ENCODE results near the gene POLR1D.

The POLR1D gene

DNA sequence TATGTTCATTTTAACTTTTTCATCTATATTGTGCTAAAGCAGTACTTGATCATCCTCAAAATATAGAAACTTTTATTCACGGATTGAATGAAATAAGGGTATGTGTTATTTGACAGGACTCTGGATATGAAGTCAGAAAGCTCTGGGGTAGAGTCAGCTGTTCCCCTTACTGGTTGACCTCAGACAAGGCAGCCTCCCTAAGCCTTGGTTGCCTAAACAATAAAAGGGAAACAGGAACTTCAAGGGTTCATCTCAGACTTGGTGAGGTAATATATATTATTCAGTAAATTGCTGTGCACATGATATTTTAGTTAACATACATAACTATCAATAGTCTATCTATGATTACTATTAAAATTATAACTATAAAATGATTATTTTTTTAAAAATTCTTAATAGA lies 13.6 kb downstream of the POLR1D start:
- peak; percentile 44 for DNase-seq
- in situ Hi-C loops (cut with MboI; ENCODE audit: low pct_unique_long_range_greater_than_20kb, low sequenced_read_pairs), result no loop called here

GRCh38 chr13:27636589-27637288 lies 15.0 kb downstream of the POLR1D start:
- DNase-seq, result no peak
- in situ Hi-C loops (cut with MboI; ENCODE audit: low pct_unique_long_range_greater_than_20kb, low sequenced_read_pairs), result no loop called here

DNA sequence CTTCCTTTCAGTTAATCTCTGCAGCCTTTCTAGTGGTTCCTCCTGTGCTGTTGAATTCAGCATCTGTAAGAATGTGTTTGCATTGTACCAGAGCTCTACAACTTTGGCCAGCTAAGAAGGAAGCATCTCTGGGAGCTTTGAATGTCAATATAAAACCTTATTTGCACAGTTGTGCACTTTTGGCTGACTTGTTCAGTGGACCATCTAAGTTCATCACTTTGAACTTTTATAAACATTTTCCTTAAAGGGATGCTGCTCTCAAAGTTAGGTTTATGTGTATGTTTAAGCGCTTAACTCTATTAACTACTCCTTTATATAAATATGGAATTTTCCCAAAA lies 15.6 kb downstream of the POLR1D start:
- no peak for DNase-seq
- in situ Hi-C loops (cut with MboI; ENCODE audit: low pct_unique_long_range_greater_than_20kb, low sequenced_read_pairs), result no loop called here

GRCh38 chr13:27638001-27638400 lies 16.3 kb downstream of the POLR1D start:
- in situ Hi-C loops (cut with MboI; ENCODE audit: low pct_unique_long_range_greater_than_20kb, low sequenced_read_pairs), result no loop called here
- no peak for DNase-seq

DNA sequence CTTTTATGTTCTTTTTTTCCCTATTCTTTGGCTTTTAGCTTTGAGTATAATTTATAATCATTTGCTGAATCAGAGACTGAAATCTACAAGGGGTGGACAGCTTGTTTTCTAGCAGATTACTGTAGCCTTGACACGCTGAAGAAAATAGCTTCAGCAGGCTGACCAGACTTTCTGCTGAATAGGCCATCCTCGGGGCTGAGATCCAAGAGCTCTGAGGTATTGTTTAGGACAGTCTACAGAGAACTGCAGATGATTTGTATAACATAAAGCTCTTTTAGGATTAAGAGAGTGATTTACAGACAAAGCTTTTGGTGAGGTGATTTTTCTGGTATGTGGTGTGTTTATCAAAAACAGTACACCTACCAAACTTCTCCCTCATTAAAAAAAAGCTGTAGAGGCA lies 16.8 kb downstream of the POLR1D start:
- in situ Hi-C loops (cut with MboI; ENCODE audit: low pct_unique_long_range_greater_than_20kb, low sequenced_read_pairs), result no loop called here
- no peak for DNase-seq

DNA sequence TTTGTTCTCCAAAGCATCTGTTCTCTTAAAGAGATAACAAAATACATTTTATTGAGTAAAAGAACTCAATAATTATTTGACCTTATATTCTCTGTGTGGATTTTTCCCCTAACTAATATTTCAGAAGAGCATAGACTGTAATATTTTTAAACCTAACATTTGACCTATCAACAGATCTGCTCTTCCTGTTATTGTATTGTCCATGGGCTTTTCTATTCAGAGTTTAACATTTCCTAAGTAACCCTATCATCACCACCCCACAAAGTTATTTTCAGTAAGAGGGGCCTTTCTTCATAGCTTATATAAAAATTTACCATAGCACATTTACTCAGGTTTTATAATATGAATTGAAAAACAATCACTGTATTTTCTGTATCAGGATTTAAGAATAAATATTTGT lies 17.5 kb downstream of the POLR1D start:
- in situ Hi-C loops (cut with MboI; ENCODE audit: low pct_unique_long_range_greater_than_20kb, low sequenced_read_pairs), result no loop called here
- DNase-seq, result no peak

DNA sequence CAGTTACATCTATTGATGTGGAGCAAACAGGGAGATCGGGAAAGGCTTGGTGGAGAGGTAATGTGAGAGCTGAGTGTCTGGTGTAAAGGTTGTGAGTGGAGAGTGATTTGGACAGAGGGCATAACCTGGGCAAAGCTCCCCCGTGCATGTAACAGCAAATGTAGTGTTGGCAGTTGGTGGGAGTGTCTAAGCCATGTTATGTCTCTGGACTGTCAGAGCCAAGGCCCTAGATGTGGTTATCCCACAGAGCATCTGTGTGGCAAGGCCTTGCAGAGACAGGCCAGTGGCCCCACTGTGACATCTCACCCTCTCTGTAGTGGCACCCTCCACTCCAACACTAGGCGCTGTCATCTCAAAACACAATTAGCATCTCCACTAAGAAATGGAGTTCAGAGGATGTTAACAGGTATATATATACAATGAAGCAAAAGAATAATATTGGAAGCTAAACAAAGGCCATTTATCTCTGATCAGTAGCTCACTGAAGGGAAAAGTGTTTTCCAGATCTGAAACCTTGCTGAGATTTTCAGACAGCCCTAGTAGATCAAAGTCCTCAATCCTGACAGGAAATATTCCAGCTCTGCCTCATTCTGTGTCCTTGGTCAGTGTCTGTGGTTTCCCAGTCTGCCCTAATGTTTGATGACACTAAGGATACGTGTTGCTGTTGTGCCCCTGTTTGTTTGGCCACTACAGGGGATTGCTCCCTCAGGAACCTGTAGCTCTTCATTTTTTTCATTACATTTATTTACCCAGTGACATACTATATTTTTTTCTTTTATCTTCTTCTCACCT lies 20.2 kb downstream of the POLR1D start:
- in situ Hi-C loops (cut with MboI; ENCODE audit: low pct_unique_long_range_greater_than_20kb, low sequenced_read_pairs), result no loop called here
- no peak for DNase-seq

GRCh38 chr13:27643334-27644132 lies 21.8 kb downstream of the POLR1D start:
- no peak for DNase-seq
- in situ Hi-C loops (cut with MboI; ENCODE audit: low pct_unique_long_range_greater_than_20kb, low sequenced_read_pairs), result no loop called here

DNA sequence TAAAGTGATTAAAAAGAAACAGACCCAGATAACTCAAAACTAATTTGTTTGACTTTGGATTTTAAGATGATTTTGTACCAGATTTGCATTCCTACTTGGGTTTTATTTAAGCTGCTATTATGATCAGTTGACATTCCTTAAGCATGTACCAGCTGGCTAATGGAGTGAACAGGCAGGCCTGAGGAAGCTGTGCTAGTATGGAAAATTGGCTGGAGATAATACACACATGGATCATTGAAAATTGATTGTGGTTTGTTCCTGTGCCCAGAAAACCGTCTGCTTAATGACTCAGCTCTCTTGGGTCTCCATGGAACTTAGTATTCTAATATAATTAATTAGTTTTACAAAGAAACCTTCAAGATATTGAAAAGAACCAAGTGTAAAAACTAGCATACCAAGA lies 22.6 kb downstream of the POLR1D start:
- DNase-seq, result no peak
- in situ Hi-C loops (cut with MboI; ENCODE audit: low pct_unique_long_range_greater_than_20kb, low sequenced_read_pairs), result no loop called here

DNA sequence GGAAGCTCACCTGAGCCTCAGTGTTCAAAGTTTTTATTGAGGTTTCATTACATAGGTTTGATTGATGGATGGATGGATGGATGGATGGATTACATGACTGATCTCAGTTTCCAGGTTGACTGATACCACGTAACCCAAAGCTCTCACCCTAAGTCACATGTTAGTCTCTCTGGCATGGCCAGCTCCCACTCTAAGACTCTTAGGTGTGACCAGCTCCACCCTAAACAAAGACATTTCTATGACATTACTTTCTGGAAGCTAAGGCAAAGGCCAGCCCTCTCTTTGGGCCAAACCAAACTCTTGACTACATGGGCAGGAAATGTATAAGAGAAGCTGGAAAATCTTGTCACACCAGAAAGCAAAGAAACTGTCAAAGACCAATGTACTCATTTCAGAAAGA lies 28.6 kb downstream of the POLR1D start:
- no peak for DNase-seq
- in situ Hi-C loops (cut with MboI; ENCODE audit: low pct_unique_long_range_greater_than_20kb, low sequenced_read_pairs), result no loop called here

DNA sequence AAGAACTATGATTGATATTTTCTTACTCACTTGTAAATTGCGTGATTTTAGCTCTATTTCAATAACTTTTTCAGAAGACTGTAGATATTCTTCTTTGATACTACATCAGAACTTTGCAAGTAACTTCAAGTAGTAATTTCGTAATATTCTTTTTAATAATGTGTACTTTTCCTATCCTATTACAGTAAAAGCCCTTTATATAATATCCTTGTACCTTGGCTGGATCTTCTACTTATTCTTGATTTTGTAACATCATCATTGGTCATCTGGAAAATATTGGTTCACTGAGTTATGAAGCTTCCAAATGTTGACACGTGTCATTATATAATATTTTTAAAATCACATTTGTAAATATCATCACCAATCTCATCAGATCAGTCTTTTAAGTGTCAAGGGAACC lies 32.4 kb downstream of the POLR1D start:
- DNase-seq, result no peak
- in situ Hi-C loops (cut with MboI; ENCODE audit: low pct_unique_long_range_greater_than_20kb, low sequenced_read_pairs), result no loop called here

DNA sequence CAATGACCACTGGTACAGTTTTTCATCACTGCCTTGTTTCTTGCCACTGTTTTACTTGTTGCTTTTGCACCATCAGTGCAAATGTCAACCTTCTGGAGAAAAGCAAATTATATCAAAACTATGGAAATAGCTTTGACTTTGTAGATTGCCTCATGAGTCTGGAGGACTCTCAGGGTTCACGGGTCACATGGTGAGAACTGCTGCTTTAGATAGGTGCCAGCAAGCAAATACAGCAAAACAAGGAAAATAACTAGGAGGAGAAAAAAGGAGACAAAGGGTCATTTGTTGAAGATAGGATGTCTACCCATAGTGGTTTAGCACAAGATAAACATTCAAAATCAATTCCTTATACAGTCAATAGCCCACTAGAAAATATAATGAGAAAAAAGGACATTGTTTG lies 33.1 kb downstream of the POLR1D start:
- no peak for DNase-seq
- in situ Hi-C loops (cut with MboI; ENCODE audit: low pct_unique_long_range_greater_than_20kb, low sequenced_read_pairs), result no loop called here

DNA sequence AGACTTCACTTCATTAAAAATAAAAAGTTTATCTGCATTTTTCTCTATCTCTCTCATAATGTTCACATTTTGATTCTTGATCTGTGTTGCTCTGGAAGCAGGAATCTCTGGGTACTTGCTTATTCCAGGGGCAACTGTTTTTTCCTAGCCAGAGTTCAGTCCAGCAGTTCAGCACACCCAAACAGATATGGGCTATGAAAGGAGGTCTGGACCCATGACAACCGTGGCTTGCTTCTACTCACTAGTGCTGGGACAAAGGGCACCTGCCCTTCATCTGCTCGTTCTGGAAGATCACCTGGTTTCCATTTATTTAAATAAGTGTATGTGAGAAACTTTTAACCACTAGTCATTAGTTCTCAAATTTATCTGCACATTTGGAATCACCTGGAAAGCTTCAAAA lies 36.0 kb downstream of the POLR1D start:
- no peak for DNase-seq
- in situ Hi-C loops (cut with MboI; ENCODE audit: low pct_unique_long_range_greater_than_20kb, low sequenced_read_pairs), result no loop called here

DNA sequence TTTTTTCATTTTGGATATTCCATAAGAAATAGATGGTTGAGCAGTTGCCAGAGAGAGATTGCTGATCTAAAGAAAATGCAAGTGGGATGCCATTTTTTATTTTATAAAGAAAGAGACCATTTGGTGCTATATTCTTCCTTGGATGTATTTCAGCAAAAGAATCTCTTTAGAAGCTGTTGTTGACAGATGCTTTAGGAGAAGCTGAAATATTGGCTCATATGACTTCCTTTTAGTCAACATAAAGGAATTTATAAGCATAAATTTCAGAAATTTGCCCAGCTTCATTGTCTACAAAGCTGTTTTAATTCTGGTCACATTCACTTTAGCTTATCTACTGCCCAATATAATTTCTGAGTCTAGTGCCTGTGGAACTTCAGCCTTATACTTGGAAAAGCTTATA lies 36.9 kb downstream of the POLR1D start:
- in situ Hi-C loops (cut with MboI; ENCODE audit: low pct_unique_long_range_greater_than_20kb, low sequenced_read_pairs), result no loop called here
- DNase-seq, result no peak

DNA sequence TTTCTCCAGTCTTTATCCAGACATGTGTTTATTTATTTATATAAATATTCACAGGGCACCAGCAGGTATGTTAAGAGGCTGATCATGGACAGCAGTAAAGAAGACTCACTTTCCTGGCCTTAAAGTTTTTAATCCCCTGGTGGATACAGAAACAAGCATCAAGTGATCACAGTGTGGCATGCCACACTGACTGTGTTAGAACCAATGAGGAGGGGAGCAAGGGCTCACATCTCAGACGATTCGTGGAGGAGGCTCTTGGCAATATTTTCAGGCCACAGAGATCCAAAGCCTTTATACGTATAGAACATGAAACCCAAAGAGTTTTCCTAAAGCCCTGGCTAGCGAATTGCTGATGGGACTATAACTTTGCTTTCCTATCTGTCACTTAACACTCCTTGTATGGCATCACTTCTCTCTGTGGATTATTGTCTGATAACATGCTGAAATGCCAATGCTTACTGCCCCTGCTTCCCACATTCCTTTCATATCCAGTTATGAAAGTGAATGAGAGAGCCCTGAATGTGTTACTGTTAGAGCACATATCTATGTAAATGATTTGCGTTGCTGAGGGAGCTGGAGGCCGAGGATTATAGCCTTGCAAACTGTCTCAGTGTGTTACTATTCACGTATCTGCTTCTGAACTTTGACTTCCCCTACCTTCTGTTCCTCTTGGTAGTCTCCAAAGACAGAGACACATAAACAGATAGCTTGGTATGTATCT lies 37.6 kb downstream of the POLR1D start:
- DNase-seq, result no peak
- in situ Hi-C loops (cut with MboI; ENCODE audit: low pct_unique_long_range_greater_than_20kb, low sequenced_read_pairs), result no loop called here

DNA sequence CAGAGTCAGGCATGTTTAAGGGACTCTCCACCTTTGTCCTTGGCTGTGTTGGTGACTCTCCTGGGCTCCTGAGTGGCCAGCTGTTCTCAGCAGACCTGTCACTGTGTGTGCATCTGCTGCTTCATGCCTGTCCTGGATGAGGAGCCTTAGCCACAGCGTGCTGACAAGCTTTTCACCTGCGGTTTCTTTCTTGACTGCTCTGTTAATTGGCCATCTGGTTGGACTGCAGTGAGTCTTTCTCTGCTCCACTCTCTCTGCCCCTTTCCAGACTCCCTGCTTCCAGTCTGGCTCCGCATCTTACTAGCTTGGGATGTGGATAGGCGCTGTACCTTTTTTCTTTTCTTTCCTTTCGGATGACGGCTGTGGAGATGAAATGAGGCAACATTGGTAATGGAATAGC lies 38.8 kb downstream of the POLR1D start:
- DNase-seq, result no peak
- in situ Hi-C loops (cut with MboI; ENCODE audit: low pct_unique_long_range_greater_than_20kb, low sequenced_read_pairs), result no loop called here

DNA sequence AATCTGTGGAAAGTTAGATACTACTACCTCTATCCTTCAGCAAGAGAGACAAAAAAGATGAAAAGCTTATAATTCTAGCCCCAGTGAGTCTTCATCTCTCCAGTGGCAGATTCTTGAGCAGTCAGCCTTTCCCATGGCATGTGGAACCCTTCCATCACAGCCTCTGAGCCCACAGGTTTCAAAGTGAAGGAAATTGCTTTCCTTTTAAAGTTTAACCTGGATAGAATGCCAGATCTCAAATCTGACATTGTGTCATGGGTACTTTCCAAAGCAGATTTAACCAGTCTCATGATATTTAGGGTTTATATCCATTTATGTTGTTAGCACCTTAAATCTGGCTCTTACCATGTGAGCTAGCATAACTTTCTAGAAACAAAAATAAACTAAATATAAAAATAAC lies 39.3 kb downstream of the POLR1D start:
- in situ Hi-C loops (cut with MboI; ENCODE audit: low pct_unique_long_range_greater_than_20kb, low sequenced_read_pairs), result no loop called here
- no peak for DNase-seq

DNA sequence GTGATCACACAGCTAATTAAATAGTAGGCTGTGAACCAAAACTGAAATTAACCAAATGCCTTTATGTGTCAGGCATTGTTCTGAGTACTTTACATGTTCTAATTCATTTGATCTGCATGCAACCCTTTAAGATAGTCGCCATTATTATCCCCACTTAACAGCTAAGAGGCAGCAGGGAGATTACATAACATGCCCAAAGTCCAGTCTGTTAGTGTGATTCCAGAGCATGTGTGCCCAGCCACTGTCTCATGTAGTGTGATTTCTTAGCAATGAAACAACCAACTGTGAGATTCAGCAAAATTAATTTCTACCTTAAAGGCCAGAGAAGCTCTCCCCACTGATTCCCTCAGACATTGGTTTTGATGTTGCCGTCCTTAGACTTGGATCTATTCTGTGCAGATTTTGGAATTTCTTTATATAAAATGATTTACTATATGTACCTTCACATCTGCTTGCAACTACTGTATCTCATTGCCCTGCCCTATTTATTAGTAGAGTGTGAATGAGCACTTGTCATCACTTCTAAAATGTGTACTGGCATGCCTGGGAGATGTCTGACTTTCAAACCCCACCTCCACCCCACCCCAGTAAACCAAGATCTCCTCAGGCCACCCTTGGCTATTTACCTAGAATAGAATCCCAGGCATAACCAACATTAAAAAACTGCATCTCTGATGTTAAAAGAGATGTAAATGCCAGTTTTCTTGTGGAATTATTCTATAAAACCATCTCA lies 41.2 kb downstream of the POLR1D start:
- DNase-seq, result no peak
- in situ Hi-C loops (cut with MboI; ENCODE audit: low pct_unique_long_range_greater_than_20kb, low sequenced_read_pairs), result no loop called here

GRCh38 chr13:27663947-27664346 lies 42.3 kb downstream of the POLR1D start:
- in situ Hi-C loops (cut with MboI; ENCODE audit: low pct_unique_long_range_greater_than_20kb, low sequenced_read_pairs), result no loop called here
- DNase-seq, result no peak

All from KBM-7 (cell line).